C4-2B (cell line): Measurements from ENCODE around the gene SMG9.

ENCODE experiments used
- ZFX ChIP-seq: fragments of 450-650 bp; IDR thresholded peaks from 2 replicates; pipeline ENCODE4 v1.6.1; 2017
- TF ChIP-seq, protein P1 (sequence below): fragments of 450-650 bp; conservative IDR thresholded peaks from 2 replicates; pipeline ENCODE4 v1.5.1; 2017; ENCODE audit warnings: mild to moderate bottlenecking

DNA sequence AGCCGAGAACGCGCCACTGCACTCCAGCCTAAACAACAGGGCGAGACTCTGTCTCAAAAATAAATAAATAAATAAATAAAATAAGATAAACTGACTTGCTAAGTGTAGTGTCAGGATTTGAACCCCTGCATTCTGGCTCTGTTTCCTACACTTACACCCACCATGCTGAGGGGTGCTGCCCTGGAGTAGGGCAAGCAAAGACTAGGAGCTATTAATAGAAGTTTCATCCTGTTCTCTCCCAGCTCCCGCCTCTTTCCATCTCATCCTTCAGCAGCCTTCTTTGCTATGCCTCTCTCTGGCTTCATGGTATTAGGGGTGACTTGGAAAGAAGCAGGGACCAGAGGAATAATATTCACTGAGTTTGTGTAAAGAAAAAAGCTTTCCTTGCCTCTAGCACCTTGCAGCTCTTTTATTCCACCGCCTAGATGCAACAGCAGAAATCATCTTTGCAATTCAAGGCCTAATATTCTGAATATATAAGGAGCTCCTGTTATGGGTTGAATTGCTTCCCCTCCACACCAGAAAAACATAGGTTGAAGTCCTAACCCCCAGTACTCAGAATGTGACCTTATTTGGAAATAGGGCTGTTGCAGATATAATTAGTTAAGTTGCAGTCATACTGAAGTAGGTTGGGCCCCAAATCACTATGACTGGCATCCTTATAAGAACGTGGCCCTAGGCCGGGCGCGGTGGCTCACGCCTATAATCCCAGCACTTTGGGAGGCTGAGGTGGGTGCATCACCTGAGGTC lies 76.1 kb downstream of the SMG9 start:
- TF ChIP-seq, protein P1, sequence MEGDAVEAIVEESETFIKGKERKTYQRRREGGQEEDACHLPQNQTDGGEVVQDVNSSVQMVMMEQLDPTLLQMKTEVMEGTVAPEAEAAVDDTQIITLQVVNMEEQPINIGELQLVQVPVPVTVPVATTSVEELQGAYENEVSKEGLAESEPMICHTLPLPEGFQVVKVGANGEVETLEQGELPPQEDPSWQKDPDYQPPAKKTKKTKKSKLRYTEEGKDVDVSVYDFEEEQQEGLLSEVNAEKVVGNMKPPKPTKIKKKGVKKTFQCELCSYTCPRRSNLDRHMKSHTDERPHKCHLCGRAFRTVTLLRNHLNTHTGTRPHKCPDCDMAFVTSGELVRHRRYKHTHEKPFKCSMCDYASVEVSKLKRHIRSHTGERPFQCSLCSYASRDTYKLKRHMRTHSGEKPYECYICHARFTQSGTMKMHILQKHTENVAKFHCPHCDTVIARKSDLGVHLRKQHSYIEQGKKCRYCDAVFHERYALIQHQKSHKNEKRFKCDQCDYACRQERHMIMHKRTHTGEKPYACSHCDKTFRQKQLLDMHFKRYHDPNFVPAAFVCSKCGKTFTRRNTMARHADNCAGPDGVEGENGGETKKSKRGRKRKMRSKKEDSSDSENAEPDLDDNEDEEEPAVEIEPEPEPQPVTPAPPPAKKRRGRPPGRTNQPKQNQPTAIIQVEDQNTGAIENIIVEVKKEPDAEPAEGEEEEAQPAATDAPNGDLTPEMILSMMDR: no peak
- TF ChIP-seq ZFX: no peak
